SK-N-MC (cell line): ENCODE measurements around the gene GMIP.

Source experiments
- EZH2 ChIP-seq: fragments of 200-600 bp; sonication (generic); IDR thresholded peaks from one replicate; pipeline ENCODE4 v1.6.1; 2017; ENCODE audit warnings: antibody characterized with exemption
- POLR2AphosphoS5 ChIP-seq: IDR thresholded peaks from 2 replicates; pipeline ENCODE4 v1.6.1; 2012; ENCODE audit warnings: mild to moderate bottlenecking, low read depth, low read length, borderline replicate concordance

GRCh38 chr19:19634516-19635312 lies 8.7 kb downstream of the GMIP start:
- TF ChIP-seq POLR2AphosphoS5 (no peak), EZH2 (no peak)
